NCI-H1417 (cell line): Measurements from ENCODE around the gene PANX3.
"Not testable (repeated sequence)": the region's sequence is repeated elsewhere in the genome, so short reads cannot be mapped to it uniquely, and the experiment has no call there.

ENCODE experiments used
- DNase-seq, 3 experiments: peaks; one replicate each; lab custom pipeline; 2025; lab: John Stamatoyannopoulos, UW

The PANX3 gene, protein sequence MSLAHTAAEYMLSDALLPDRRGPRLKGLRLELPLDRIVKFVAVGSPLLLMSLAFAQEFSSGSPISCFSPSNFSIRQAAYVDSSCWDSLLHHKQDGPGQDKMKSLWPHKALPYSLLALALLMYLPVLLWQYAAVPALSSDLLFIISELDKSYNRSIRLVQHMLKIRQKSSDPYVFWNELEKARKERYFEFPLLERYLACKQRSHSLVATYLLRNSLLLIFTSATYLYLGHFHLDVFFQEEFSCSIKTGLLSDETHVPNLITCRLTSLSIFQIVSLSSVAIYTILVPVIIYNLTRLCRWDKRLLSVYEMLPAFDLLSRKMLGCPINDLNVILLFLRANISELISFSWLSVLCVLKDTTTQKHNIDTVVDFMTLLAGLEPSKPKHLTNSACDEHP

DNA sequence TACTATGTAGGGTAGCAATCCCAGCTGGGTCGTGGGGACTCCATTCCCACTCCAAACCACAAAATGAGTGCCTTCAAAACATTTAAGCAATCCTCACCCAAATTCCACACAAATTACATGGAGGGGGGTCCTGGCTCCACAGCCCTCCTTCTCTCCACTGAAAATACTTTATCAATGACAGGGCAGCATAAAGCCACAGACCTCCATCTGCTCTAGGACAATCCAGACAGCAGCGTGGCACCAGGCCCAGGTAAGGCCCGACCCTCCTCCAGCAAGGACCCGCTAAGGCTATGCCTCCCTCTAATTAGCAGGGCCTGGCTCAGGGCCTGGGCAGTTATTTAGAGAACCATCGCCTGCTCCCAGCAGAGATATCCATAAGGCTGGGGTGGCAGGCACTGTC is at the start of gene PANX3:
Gene PANX3 (plus strand): TSS at position 365 of the 400 bp plus-strand sequence. CDS start 129 bp downstream, outside the sequence.
- DNase-seq, result no peak

DNA sequence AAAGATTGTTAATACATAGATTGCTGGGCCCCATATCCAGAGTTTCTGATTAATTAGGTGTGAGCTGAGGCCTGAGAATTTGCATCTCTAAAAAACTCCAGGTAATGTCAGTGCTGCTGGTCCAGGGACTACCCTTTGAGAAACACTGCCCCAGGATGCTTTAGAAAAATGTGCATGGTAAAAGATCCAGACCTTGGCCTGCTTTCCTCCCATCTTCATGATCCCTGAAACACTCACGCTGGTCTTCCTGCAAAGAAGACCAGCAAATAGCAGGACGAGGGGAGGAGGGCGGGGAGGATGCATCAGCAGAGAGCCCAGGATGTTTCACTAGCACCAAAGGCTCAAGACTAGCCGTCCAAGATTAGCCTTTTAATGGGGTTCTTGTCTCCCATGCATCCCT is 41.5 kb upstream of the PANX3 start, which contains the start of gene OR8A1:
Gene OR8A1 (plus strand): TSS at position 301 of the 400 bp plus-strand sequence. CDS start 123 bp downstream, outside the sequence.
- no peak for DNase-seq

DNA sequence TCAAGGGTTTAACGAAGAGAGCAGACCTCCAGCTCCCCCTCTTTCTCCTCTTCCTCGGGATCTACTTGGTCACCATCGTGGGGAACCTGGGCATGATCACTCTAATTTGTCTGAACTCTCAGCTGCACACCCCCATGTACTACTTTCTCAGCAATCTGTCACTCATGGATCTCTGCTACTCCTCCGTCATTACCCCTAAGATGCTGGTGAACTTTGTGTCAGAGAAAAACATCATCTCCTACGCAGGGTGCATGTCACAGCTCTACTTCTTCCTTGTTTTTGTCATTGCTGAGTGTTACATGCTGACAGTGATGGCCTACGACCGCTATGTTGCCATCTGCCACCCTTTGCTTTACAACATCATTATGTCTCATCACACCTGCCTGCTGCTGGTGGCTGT is 41.1 kb upstream of the PANX3 start:
- DNase-seq, result no peak

DNA sequence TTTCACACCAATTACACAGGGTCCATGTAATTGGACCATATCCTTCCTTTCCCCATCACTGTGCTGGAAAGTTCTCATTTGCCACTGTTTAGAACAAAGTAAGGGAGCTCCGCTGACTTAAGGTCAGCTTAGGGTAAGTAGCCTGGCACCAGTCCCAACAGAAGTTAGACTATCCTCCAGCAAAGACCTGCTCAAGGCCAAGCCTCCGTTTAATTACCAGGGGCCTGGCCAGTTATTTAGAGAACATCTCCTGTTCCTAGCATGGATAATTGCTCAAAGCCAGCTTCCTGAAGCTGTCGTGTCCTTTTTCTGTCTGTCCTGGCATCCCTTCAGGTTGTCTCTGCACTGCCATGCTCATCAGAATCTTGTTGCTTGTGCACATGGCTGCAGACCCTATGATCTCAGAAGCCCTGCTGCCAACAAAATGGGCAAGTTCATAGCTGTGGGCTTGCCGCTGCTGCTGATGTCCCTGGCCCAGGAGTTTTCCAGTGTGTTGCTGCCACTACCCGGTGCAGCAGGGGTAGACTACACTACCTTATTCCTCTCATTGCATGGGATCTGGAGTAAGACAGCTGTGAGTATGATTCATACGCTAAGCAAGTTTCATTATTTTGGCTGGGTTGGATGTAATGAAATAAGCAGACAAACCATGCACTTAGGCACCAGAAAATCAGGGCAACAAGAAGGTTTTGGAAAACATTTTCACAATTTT is 33.4 kb upstream of the PANX3 start:
- DNase-seq, result no peak

DNA sequence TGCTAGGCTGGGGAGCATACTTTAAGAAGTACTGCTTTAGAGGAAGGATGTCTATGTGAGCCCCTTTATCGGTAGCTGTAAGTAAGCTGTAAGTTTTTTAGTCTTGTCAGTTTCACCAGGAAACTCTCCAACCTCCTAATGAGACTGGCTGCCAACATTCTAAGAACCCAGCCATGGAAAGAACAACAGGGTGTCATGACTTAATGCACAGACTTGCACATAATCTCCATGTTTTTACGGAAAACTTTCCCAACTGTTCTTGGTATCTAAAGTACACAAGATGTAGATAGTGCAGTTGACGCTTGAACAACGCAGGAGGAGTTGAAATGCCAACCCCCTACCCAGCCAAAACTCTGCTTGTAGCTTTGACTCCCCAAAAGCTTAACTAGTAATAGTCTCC is 32.5 kb upstream of the PANX3 start:
- DNase-seq, result no peak

DNA sequence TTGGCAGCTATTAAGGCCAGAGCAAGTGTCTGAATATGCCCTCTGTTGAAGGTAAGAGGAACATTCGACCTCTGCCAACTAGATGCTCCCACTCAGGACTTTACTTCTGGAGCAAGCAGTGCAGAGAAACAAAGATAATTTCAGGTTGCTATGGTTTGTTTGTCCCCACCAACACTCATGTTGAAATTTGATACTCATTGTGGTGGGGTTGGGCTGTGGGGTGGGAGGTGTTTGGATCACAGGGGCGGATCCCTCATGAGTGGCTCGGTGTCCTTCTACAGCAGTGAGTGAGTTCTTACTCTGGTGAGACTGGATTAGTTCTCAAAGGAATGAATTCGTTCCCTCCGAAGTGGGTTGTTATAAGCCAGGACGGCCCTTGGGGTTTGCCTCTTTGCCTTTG is 29.4 kb upstream of the PANX3 start:
- DNase-seq, result peak in 1 of 3 experiments; percentile 39

DNA sequence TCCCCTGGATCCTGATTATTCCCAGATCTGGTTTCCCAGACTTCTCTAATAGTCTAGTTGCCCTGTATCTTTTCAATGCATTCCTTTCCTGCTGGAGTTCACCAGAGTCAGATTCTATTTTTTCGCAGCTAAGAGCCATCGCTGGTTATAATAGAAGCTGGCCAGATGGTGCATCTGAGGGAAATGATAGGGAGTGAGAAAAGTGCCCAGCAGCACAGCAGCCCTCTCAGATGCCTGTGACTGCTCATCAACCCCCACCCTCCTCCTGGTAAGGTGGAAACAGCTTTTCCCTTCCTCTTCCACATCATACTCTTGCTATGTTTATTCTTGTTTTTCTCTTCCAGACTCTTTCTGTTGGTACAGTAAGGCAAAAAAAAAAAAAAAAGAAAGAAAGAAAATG is 28.7 kb upstream of the PANX3 start:
- DNase-seq, result peak in 1 of 3 experiments; percentile 26

DNA sequence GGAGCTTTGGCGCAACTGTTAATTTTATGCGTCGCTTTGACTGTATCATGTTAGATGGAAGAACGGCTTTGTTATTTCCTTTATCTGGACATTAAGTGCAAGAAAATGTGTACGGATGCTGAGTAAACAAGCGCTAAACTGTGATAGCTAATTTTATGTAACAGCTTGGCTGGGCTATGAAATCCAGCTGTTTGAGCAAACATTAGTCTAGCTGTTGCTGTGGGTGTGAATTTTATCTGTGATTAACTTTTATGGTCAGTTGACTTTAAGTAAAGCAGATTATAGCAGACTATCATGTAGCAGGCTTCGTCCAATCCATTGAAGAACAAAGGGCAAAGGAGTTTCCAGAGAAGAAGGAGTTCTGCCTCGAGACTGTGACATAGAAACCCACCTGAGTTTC is 27.4 kb upstream of the PANX3 start:
- peak in 2 of 3 experiments; percentile 50 to 85 for DNase-seq

DNA sequence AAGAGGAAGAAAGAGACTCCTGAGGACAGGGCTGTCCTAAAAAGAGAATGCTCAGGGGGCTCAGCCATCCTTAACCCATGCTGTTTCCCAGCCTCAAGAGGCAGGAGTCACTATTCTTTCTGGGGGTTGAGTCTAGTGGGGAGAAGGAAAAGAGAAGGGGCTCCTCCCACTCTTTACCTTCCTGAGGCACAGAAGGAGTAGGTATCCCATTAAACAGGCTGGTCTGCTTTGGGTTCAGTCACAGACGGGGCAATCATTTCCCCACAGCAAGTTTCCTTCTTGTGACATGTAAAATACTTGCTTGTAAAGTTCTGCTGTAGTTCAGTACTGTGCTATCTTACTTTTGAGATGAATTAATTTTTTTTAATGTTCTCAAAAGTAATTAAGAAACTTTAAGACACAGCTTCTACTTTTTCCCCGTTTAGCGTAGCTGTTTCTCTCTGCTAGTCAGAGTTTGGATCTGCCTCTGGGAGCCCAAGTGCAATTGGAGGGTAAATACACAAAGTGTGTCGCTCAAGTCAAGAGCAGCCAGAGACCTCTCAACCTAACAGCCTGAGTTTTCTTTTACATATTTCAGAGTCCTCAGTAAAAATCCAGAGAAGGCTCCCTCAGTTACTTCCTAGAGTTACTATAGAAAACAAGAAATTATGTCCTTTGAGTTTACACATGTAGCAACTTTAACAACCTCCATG is 26.4 kb upstream of the PANX3 start:
- DNase-seq, result no peak

DNA sequence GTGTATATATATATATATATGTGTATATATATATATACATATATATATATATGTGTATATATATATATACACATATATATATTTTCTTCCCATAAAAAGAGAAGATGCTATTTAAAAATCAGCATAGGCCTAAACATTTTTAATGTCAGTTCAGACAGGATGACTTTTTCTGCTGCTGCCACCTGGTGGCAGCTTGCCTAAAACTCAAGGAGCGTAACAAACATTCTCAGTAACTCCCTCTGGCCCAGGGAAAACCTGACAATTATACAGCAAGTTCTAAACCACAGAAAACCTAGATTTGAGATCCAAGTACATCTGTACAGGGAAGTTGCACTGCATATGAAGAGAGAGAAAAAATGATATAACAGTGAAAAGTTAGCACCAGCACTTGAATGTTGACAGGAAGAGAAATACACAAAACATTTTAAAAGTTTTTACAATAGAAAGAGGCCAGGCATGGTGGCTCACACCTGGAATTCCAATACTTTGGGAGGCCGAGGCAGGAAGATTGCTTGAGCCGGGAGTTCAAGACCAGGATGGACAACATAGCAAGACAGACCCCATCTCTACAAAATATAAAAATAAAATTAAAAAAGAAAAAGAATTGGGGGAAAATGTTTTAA is 24.9 kb upstream of the PANX3 start:
- DNase-seq, result peak; percentile 33 to 79 (median 46)

DNA sequence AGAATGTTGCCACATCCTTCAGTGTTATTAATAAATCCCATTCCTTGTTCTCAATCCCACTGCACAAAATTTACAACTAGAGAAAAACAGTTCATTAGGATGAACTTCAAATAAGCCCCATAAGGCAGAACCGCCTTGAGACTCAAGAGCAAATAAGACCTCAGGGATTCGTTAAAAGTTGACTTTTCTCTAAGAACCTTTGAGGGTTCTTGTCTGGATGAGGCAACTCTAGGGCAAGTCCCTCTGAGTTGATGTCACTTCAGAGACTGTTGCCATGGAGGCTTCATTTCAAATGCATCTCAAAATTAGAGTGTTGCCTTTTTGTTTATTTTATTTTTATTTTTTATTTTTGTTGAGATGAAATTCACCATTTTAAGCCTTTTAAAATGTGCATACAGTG is 19.8 kb upstream of the PANX3 start:
- DNase-seq, result no peak

DNA sequence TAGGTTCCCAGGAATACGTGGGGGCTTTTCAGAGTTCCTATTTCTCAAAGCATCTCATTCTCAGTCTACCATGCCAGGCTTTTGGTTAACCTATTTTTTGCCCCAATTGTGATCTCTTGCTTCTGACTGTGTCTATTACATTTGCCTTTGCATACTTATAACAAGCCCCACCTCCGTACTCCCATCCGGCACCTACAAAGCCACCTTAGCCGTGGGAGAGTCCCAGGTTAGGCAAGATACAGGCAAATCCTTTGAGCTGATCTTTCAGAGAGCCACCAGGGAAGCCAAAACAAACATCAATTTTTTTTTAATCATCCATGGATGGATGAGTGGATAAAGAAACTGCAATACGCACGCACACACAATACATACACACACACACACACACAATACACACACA is 18.6 kb upstream of the PANX3 start:
- no peak for DNase-seq

DNA sequence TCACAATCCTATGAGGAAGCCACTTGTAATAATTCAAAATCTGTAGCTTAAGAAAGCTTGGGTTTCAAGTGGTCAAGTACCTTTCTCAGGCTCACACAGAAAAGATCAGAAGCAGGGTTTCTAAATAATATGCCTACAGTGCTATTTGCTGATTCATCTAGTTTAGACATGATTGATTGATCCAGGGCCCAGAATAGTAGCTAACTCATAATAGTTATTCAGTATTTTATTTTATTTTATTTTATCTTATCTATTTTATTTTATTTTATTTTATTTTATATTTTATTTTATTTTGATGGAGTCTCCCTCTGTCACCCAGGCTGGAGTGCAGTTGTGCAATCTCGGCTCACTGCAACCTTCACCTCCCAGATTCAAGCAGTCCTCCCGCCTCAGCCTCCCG is 15.9 kb upstream of the PANX3 start:
- no peak for DNase-seq

DNA sequence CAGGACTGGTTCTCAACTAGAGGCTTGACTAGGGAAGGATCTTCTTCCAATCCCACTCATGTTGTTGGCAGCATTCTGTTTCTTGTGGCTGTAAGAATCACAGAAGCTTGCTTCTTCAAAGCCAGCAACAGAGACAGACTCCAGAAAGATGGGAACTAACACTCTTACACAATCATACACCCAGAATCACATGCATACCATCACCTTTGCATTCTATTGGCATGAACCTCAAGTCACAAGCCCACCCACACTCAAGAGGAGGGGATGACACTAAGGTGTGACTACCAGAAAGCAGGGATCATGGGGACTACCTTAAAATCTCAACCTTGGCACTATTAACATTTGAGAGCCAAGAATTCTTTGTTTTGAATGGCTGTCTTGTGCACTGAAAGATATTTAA is 13.6 kb upstream of the PANX3 start:
- DNase-seq, result no peak

DNA sequence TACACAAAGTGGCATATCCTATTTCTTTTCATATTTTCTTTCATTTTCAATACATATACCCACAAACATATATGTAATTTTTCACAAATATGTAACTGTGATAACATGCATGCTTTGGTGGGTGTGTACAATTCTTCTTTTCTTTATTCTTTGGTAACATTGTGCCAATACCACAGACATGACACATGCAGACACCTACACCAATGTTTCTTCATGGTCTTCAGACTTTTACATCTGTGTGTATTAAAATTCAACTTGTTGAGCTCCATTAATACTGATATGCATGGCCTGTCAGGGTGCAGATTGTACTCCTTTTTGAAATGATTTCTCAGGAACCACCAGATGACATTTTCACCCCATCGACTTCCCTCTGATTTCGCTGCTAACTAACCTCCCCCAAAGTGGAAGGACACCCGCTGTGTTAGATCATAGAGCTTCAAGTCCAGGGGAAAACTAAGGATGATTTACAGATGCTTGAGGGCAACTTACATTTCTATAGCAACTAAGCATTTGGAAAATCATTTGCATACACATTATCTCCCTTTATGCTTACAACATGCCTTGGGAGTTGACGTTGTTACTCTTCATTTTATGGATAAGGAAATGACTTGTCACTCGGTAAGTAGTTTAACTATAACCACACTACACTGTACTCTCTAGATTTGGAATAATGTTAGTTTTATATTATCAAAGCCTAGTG is 10.5 kb upstream of the PANX3 start:
- peak in 1 of 3 experiments; percentile 61 for DNase-seq

DNA sequence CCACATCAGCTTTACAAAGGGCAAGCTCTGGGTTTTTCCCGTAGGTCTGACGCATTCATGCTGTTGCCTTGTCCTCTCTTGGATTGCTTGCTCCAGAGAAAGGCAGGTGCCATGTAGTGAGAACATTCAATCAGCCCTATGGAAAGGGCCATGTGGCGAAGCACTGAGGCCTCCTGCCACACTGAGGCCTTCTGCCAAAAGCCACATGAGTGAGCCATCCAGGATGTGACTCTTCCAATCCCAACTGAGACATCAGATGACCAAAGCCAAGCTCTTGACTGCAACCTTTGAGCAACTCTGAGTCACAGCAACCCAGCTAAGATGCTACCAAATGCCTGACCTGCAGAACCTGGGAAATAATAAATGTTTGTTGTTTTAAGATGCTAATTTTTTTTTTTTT is 9.0 kb upstream of the PANX3 start:
- DNase-seq, result no peak

DNA sequence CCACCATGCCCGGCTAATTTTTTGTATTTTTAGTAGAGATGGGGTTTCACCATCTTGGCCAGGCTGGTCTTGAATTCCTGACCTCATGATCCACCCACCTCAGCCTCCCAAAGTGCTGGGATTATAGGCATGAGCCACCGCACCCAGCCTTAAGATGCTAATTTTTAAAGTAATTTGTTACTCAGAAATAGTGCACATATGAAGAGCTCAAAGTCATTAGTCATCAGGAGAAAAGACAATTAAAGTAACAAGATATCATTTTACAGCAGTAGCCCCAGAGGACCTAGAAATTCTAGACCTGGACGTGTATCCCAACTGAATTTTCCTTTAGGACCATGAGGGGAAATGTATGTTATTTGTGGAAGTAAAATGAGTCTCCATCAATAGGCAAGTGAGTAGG is 8.5 kb upstream of the PANX3 start:
- DNase-seq, result not testable (repeated sequence)

DNA sequence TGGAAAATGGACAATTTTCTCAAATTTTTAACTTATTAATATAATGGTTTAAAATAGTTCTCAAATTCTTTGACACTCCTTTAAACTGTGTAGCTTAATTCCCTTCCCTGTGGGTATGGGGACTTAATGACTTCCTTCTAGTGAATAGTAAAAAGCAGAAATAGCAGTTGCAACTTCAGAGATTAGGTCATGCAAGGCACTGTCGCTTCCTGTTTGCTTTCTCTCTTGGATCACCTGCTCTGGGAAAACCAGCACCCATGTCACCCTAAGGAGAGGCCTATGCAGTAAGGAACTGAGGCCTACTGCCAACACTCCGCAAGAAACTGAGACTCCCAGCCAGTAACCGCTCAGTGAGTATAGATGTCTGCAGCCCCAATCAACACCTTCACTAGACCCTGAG is 5.5 kb upstream of the PANX3 start:
- no peak for DNase-seq

DNA sequence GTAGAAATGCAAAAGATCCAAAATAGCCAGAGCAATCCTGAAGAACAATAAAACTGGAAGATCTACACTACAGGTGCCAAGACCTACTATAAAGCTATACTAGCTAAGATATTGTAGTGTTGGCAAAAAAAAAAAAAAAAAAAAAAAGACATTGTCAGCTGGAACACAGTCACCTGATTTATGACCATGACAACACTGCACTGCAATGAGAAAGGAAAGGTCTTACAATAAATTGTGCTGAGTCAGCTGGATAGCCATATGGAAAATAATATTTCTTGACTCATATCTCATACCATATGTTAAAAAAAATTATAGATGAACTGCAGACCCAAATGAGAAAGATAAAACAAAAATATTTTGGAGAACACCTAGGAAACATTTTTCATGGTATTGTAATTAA is 3.1 kb upstream of the PANX3 start:
- DNase-seq, result peak in 1 of 3 experiments; percentile 62

DNA sequence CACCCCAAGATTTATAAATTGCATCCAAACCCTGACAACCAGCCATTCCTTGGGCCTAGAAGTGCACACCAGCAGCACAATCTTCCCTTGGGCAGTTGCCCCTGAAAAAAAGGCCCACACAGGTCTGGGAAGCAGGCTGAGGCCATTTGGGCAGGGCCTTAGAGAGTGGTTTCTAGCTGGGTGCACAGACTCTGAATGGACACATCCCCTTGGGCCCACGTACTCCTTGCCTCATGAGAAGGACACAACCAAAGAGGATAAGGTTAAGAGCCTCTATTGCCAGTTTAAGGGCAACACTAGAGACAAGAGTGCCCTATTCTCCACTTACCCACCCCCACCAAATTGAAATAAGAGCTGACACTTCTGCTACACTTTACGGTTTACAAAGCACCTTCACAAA is 933 bp upstream of the PANX3 start:
- DNase-seq, result no peak

DNA sequence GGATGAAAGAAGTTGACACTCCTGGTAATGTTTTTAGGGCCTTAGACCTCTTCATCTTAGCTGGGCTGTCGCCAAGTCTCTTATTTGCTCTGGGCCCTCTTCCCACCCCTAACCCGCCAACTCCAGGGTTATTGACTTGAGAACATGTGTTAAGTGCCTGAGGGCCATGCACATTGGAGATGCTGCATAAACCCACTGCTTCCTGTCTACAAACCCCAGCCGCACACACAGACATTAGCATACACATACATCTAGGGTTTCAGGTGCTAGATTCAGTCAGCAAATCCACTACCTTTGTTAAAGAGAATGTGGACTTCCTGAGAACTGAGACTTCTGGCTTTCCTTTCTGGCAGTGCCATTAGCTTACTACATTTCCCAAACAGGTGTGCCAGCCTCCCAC is 817 bp downstream of the PANX3 start:
- peak in 1 of 3 experiments; percentile 57 for DNase-seq
